ENCODE results near the gene CRYM.

CRYM gene

GRCh38 chr16:21211486-21211885 lies 66.6 kb downstream of the CRYM start, which contains the start of gene ZP2:
Gene ZP2 (minus strand): TSS chr16:21211574. CDS start chr16:21211547, 27 bp downstream.
- H3K79me2 ChIP-seq (ENCODE audit: control insufficient read depth, insufficient read depth, low read length) = no peaks in the 10 kb centered on the region
- H3K27me3 ChIP-seq (ENCODE audit: insufficient read depth, low read length, poor library complexity) = no peaks in the 10 kb centered on the region
- no peaks in the 10 kb centered on the region for H3K4me1 ChIP-seq (ENCODE audit: control insufficient read depth, low read depth, low read length)
- no peak within 1 kb of the TSS for H4K5ac ChIP-seq (ENCODE audit: low read length)
- no peak within 1 kb of the TSS for H3K4ac ChIP-seq (ENCODE audit: low read depth, low read length)
- no peak within 1 kb of the TSS for H3K18ac ChIP-seq (ENCODE audit: low read length)
- no peak within 1 kb of the TSS for H3K23ac ChIP-seq (ENCODE audit: low read length)
- no peak for DNase-seq
- no peak within 1 kb of the TSS for H2BK15ac ChIP-seq (replicated peaks; ENCODE audit: low read depth)
- no peak within 1 kb of the TSS for H2AK5ac ChIP-seq (ENCODE audit: low read length)
- no peak within 1 kb of the TSS for H2BK5ac ChIP-seq (ENCODE audit: low read length)
- H3K9ac ChIP-seq (ENCODE audit: low read length) = no peak within 1 kb of the TSS
- no peak within 1 kb of the TSS for H3K56ac ChIP-seq (ENCODE audit: low read length)
- no peak within 1 kb of the TSS for H3K4me2 ChIP-seq (ENCODE audit: low read length)
- H3K79me1 ChIP-seq (ENCODE audit: low read length) = no peaks in the 10 kb centered on the region
- no peak within 1 kb of the TSS for H4K8ac ChIP-seq (ENCODE audit: low read depth, low read length)
- no peak within 1 kb of the TSS for H3K4me3 ChIP-seq (ENCODE audit: low read length)
- H3K36me3 ChIP-seq (ENCODE audit: control insufficient read depth, insufficient read depth, low read length) = no peaks in the 10 kb centered on the region
- no peak within 1 kb of the TSS for H2BK120ac ChIP-seq (ENCODE audit: low read depth, low read length)
- no peak within 1 kb of the TSS for H3K27ac ChIP-seq (ENCODE audit: low read depth, low read length)
- no CpG with 5 or more reads among the region's 5 CpGs for WGBS (ENCODE audit: extremely low coverage, insufficient coverage, low lambda C conversion rate)
